HPDE6-E6E7 (cell line): ENCODE measurements around the gene PNKD.

Experiments
- DNase-seq: peaks from one replicate; pipeline ENCODE4 v3.0.0; 2011; ENCODE audit warnings: missing footprints; ENCODE audit errors: extremely low spot score

Gene PNKD

DNA sequence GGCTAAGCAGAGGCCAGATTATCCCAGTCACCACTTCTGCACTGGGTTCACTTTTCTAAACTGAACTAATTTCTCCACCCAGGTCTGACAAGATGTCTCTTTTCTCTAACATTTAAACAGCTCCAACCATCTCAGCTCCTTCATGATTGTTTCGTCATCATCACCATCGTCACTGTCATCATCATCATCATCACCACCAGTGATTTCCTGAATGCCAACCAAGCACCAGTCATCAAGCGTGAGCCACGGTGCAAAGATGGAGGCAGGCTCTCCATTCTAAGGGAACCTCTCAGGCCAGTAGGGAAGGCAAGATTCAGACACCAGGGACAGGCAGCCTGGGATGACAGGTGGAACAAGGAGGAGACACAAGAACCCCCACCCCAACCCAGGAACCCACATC lies 47.5 kb downstream of the PNKD start:
- no peak for DNase-seq

GRCh38 chr2:218318241-218318640 lies 47.9 kb downstream of the PNKD start:
- no peak for DNase-seq

DNA sequence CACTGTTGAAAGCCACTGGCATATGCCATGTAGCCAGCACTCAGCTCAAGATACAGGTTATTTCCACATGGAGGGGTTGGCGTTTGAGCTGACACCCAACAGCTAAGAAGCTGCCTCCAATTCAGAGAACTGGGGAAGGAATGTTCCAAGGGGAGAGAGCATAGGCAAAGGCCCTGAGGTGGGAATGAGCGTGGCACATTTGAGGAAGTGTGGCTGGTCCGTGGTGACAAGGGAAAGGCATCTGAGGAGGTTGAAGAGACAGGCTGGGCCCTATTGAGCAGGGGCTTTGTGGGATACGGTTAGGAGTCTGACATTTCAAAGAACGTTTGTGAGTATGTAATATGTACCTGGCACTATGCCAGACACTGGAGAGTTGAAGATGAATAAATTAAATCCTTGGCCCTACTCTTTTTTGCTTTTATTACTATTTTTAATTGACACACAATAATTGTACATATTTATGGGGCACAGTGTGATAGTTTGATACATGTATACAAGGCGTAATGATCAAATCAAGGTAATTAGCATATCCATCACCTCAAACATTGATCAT lies 49.6 kb downstream of the PNKD start:
- DNase-seq = no peak

DNA sequence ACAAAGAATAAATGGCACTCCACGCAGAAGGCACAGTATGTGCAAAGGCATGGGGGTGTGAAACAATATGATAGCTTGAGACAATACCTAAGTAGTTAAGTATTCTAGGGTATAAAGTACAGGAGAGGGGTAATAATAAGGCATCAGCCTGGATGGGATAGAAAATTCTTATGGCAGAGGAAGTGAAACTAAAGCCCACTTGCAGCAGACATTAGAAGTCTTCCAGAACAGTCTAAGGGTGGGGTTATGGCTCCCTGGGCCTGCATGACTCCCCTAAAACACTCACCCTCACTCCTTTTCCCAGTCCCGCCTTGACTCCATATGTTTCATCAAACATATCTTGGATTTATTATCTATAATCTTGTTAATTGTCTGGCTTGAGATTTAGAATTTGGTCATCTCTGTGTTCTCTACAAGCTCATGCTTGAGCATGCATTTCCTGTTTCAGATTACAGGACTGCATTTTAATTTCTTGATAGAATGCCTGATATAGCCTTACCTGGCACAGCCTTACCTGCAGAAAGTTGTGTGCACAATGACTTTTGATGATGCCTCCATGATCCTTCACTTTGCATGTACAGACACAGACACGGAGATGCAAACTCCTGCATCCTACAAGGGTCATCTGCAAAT lies 50.5 kb downstream of the PNKD start:
- DNase-seq = no peak

DNA sequence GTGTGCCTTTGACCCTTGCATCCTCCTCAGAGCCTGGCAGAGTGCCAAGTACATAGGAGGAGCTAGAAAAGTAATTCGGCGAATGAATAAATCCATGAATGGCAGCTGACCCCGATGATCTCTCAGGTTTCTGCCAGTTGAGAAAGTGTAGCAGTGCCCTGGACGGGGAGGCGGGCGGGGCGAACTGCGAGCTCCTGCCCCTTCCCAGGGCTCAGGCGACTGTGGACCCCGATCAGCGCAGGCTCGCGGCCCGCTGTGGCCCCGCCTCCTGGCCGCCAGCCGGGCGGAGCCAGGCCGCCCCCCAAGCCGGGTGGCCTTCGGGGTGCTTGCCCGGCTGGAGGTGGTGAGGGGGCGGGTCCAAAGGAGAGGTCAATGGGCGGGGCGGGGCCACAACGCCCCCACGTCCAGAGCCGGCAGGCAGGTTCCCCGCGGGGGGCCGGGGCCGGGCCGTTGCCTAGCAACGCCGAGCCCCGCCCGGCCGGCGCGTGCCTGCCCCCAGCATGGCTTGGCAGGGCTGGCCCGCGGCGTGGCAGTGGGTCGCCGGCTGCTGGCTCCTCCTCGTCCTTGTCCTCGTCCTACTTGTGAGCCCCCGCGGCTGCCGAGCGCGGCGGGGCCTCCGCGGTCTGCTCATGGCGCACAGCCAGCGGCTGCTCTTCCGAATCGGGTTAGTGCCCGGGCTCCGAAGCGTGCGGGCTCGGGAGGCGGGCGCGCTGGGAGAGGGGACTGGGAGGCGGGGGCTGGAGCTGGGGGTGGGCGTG lies 52.6 kb downstream of the PNKD start:
- DNase-seq = peak; percentile 52

GRCh38 chr2:218323526-218324472 lies 53.5 kb downstream of the PNKD start:
- no peak for DNase-seq

- DNase-seq = no peak
Measured at GRCh38 chr2:218325566-218326160, 55.3 kb downstream of the PNKD start.

- no peak for DNase-seq
Measured at GRCh38 chr2:218326315-218326714, 56.0 kb downstream of the PNKD start.

GRCh38 chr2:218327451-218328210 lies 57.3 kb downstream of the PNKD start:
- no peak for DNase-seq

DNA sequence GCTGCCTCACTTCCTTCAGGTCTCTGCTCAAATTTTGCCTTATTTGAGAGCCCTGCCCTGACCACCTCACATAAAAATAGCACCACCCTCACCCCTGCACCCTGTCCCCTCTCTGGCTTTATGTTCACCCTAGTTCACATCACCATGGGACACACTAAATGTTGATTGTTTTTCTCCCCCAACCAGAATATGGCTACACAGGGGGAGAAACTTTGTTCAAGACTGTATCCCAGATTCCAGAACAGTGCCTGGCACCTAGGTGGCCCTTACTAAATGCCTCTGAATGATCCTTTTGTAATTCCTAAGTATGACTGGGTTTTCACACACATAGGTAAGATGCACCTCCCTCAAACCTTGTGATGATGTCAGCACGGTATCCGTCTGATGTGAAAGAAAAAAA lies 58.0 kb downstream of the PNKD start:
- DNase-seq = no peak

DNA sequence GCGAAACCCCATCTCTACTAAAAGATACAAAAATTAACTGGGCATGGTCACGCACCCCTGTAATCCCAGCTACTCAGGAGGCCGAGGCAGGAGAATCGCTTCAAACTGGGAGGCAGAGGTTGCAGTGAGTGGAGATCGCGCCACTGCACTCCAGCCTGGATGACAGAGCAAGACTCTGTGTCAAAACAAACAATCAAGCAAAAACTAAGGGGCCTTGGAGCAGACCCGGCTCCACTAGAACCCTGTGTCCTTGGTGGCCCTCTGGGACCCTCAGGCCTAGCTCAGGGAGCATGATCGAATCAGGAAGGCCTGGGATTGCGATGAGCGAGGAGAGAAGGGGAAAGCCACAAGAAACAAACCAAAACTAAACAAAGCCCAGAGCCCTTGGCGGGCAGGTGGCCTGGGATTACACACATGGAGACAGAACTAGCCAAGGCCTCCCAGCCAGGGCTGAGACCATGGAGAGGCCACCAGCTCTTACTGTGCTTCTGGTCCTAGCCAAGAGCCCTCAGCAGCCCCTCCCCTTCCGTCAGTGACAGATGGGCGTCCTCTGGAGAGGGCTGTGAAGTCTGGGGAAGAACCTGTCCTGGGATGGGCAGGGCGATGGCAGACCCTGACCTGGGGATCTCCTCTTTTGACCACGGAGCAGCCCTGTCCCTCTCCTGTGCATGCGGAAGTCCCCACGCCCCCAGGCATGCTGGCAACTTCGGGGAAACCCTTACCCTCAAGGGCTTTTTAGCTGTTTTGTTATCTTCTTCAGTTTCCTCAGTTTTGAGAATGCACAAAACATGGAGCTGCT lies 58.9 kb downstream of the PNKD start:
- no peak for DNase-seq

GRCh38 chr2:218329826-218330593 lies 59.7 kb downstream of the PNKD start:
- DNase-seq = no peak

DNA sequence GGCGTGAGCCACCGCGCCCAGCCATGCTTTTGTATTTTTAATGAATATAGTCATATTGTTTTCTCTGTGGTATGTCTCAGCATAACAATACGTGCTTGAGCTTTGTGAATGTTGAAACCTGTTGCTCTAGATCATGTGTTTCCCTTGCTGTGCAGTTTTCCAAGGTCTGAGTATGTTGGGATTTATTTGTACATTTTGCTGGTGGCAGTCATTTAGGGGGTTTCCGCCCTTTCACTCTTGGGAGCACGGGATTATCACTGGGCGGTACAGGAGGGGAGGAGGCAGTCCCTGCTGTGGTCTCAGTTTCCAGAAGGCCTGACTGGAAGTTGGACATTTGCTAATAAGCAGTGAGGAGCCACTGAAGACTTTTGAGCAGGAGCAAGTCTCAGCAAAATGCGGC lies 61.4 kb downstream of the PNKD start:
- DNase-seq = no peak

GRCh38 chr2:218332288-218332687 lies 62.0 kb downstream of the PNKD start:
- DNase-seq = no peak

GRCh38 chr2:218332920-218333645 lies 62.8 kb downstream of the PNKD start:
- no peak for DNase-seq

DNA sequence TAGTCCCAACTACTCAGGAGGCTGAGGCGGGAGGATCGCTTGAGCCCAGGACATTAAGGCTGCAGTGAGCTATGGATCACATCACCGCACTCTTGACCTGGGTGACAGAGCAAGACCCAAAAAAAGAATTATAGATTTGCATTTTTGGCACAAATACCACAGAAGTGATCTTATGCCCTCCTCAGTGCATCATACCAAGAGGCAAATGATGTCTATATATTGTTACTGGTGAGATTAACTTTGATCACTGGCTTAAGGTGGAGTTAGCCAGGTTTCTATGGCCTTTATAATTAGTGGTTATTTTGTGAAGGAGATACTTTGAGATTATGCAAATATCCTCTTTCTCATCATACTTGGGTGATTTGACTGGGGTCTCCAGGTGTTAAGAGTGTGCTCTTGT lies 64.2 kb downstream of the PNKD start:
- DNase-seq = no peak

GRCh38 chr2:218340656-218341055 lies 70.3 kb downstream of the PNKD start:
- DNase-seq = no peak

GRCh38 chr2:218341381-218341780 lies 71.1 kb downstream of the PNKD start:
- DNase-seq = no peak

DNA sequence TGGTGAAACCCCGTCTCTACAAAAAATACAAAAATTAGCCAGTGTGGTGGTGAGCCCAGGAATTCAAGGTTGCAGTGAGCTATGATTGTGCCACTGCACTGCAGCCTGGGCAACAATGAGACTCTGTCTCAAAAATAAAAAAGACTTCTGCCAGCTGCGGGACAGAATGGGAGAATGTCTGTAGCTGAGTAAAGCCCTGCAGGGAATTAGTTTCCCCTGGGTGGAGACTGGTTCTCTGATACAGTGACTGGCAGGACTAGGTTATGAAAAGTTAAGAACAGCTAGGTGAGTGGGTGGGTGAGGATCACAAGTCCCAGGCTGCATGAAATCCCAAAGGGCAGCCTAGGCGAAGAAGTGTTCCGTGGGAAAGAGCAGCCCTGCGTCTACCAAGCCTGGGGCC lies 72.5 kb downstream of the PNKD start:
- DNase-seq = no peak
